GM23248 (cell line): Measurements from ENCODE around the gene CDCA8.

Source experiments
- EZH2 ChIP-seq: fragments of 200-600 bp; sonication (generic); IDR thresholded peaks from 2 replicates; pipeline ENCODE4 v1.6.1; 2018; ENCODE audit warnings: antibody characterized with exemption, mild to moderate bottlenecking; ENCODE audit not compliant: insufficient read depth, poor library complexity, severe bottlenecking
- EZH2phosphoT487 ChIP-seq: fragments of 200-600 bp; sonication (generic); IDR thresholded peaks from 2 replicates; pipeline ENCODE4 v1.6.1; 2018; ENCODE audit warnings: antibody characterized with exemption, moderate library complexity, mild to moderate bottlenecking, low read depth; ENCODE audit not compliant: insufficient read depth

GRCh38 chr1:37752213-37752582 lies 59.9 kb downstream of the CDCA8 start:
- TF ChIP-seq EZH2 (no peak), EZH2phosphoT487 (no peak)
